K562 (cell line): Measurements from ENCODE around the gene MT1HL1. TPM values are rescaled to one million over a fixed set of nuclear protein-coding genes. Genes with fewer than 3 reads are reported as not detected.

ENCODE experiments used
- ATAC-seq: fragments of 200-7000 bp; cut with Tn5 transposase; 3 replicates; pipeline ENCODE4 v1.9.1; 2020; ENCODE audit warnings: moderate library complexity
- BruUV-seq: library from RNA; stranded (reverse); fragments of 400-500 nt; replicated peaks from 2 replicates; lab custom pipeline; 2021; lab: Mats Ljungman, UMichigan
- CTCF ChIA-PET: fragments of 300-600 bp; formaldehyde crosslinking; extraction: SDS; loops from one replicate; lab custom pipeline; 2021; ENCODE audit warnings: low intra/inter-chr PET ratio; lab: Yijun Ruan, JAX
- POLR2A ChIA-PET: fragments of 300-600, 350-650 bp; sonication (Branson Sonifier 250); formaldehyde crosslinking; extraction: SDS; loops from one replicate; lab custom pipeline; 2021; ENCODE audit warnings: antibody characterized with exemption, inconsistent platforms; lab: Yijun Ruan, JAX
- DNase-seq, 4 experiments: peaks; one replicate each; pipeline versions ENCODE4 v3.0.0 to v3.0.0-alpha.2; 2011 to 2018; ENCODE audit warnings: low spot score in 3 of 4, mixed read lengths in 3 of 4; ENCODE audit errors: extremely low read depth in 1 of 4
- FAIRE-seq: peaks from 2 replicates; lab custom pipeline; 2011; peaks lifted over from hg19 to GRCh38; lab: Jason Lieb, UNC
- H2AFZ ChIP-seq: 2 replicates; pipeline ENCODE4 v1.6.0; 2011; ENCODE audit warnings: low read depth, low read length, control low read depth, inconsistent platforms
- H3K27ac ChIP-seq: fragments of 200-600 bp; 3 replicates; pipeline ENCODE4 v1.8.0; 2011; ENCODE audit warnings: low read depth, mild to moderate bottlenecking, control low read depth, inconsistent platforms, low read length, moderate library complexity, mixed read lengths; ENCODE audit errors: extremely low read depth
- H3K27me3 ChIP-seq, 2 experiments: fragments of 300-600 bp in 1 of 2; 2 replicates in 1 of 2; 3 replicates in 1 of 2; pipeline versions ENCODE4 v1.6.0 to v1.8.0; 2011; ENCODE audit warnings: inconsistent platforms in 2 of 2, low read length in 2 of 2, mild to moderate bottlenecking in 1 of 2, mixed read lengths in 1 of 2, moderate library complexity in 1 of 2; ENCODE audit not compliant: control insufficient read depth in 2 of 2, insufficient read depth in 2 of 2
- H3K36me3 ChIP-seq: fragments of 300-600 bp; 3 replicates; pipeline ENCODE4 v1.8.0; 2011; ENCODE audit warnings: mild to moderate bottlenecking, low read length, inconsistent platforms; ENCODE audit not compliant: control insufficient read depth, insufficient read depth
- H3K4me1 ChIP-seq, 2 experiments: fragments of 200-600 bp in 1 of 2; replicated peaks in 1 of 2; 2 replicates in 1 of 2; 3 replicates in 1 of 2; pipeline versions ENCODE4 v1.5.1 to v1.8.0; 2011; ENCODE audit warnings: inconsistent platforms in 2 of 2, low read length in 2 of 2, mild to moderate bottlenecking in 1 of 2, mixed read lengths in 1 of 2, moderate library complexity in 1 of 2; ENCODE audit not compliant: control insufficient read depth in 2 of 2, insufficient read depth in 2 of 2
- H3K4me2 ChIP-seq: 2 replicates; pipeline ENCODE4 v1.6.1; 2011; ENCODE audit warnings: low read length, control low read depth, inconsistent platforms, mixed read lengths; ENCODE audit not compliant: insufficient read depth
- H3K4me3 ChIP-seq: fragments of 200-600 bp; sonication (generic), shearing (Covaris generic); 2 replicates; pipeline ENCODE4 v1.5.1; 2016; ENCODE audit warnings: control low read depth, inconsistent platforms
- H3K79me2 ChIP-seq: fragments of 200-600 bp; 3 replicates; pipeline ENCODE4 v1.8.0; 2011; ENCODE audit warnings: low read length, inconsistent platforms; ENCODE audit not compliant: control insufficient read depth, insufficient read depth
- H3K9ac ChIP-seq, 2 experiments: 2 replicates each; pipeline versions ENCODE4 v1.6.0 to v1.6.1; 2011; ENCODE audit warnings: low read depth in 2 of 2, low read length in 2 of 2, control low read depth in 1 of 2, inconsistent platforms in 1 of 2, mild to moderate bottlenecking in 1 of 2, mixed read lengths in 1 of 2; ENCODE audit not compliant: insufficient read depth in 1 of 2
- H3K9me1 ChIP-seq: one replicate; pipeline ENCODE4 v1.6.0; 2011; ENCODE audit warnings: inconsistent platforms, mild to moderate bottlenecking, low read length, moderate library complexity; ENCODE audit not compliant: control insufficient read depth, insufficient read depth
- H3K9me3 ChIP-seq: replicated peaks from 2 replicates; pipeline ENCODE4 v1.5.1; 2011; ENCODE audit warnings: low read depth, low read length, inconsistent platforms; ENCODE audit not compliant: control insufficient read depth, insufficient read depth
- H4K20me1 ChIP-seq: replicated peaks from 2 replicates; pipeline ENCODE4 v1.6.1; 2011; ENCODE audit warnings: low read length, inconsistent platforms, mixed read lengths; ENCODE audit not compliant: control insufficient read depth, insufficient read depth
- DACH1 ChIP-seq: fragments of 450-650 bp; IDR thresholded peaks from 2 replicates; pipeline ENCODE4 v1.6.1; 2018; ENCODE audit not compliant: partially characterized antibody
- ETV1 ChIP-seq: fragments of 450-650 bp; conservative IDR thresholded peaks from 2 replicates; pipeline ENCODE4 v1.6.1; 2016; ENCODE audit warnings: missing genetic modification characterization, control low read depth, low read depth, missing compliant biosample characterization
- HDAC1 ChIP-seq, 2 experiments: fragments of 450-650 bp; IDR thresholded peaks; 2 replicates each; pipeline ENCODE4 v1.6.1; 2016 to 2017; ENCODE audit warnings: inconsistent platforms in 1 of 2, mild to moderate bottlenecking in 1 of 2, moderate library complexity in 1 of 2
- RUNX1 ChIP-seq: sonication (generic); IDR thresholded peaks from 2 replicates; pipeline ENCODE4 v1.6.1; 2016; ENCODE audit warnings: antibody characterized with exemption, low read depth
- WGBS: fragments of 100-300 bp; shearing (Covaris generic); methylation state at CpG from one replicate; pipeline ENCODE4 v1.1.6; 2016; ENCODE audit warnings: low coverage, mixed read lengths; ENCODE audit not compliant: insufficient coverage; ENCODE audit errors: missing lambda C conversion rate; 5-methylcytosine and 5-hydroxymethylcytosine counted together
- in situ Hi-C: fragments of 300-500 bp; cut with MboI; formaldehyde crosslinking; loops from 4 replicates; pipeline ENCODE4 v1.15.0; 2018; ENCODE audit warnings: inconsistent platforms, mixed read lengths
- intact Hi-C: fragments of 100-400 bp; cut with micrococcal nuclease; formaldehyde crosslinking; loops from 2 replicates; pipeline ENCODE4 v1.14.2; 2022
- polyA plus RNA-seq, 8 experiments: library from polyadenylated mRNA; depleted of rRNA in 4 of 8; stranded (reverse) in 5 of 8; unstranded in 3 of 8; fragments of >200 nt; fragmentation: Nextera tagmentation in 2 of 8; fragmentation: Illumina TruSeq in 1 of 8; extraction: Ambion mirVana in 2 of 8; extraction: Trizol in 1 of 8; gene quantifications; 2 replicates each; pipeline versions ENCODE4 v1.2.1 to v1.2.3, GENCODE V29; 2011 to 2014; ENCODE audit warnings: inconsistent platforms in 1 of 8, missing spikeins in 1 of 8
- total RNA-seq, 7 experiments: library from RNA; depleted of rRNA in 6 of 7; stranded (reverse); fragments of >200 nt in 6 of 7; fragmentation: Illumina TruSeq in 2 of 7; extraction: Trizol in 2 of 7; gene quantifications; 2 replicates each; pipeline versions ENCODE4 v1.2.1 to v1.2.3, GENCODE V29; 2011 to 2021; ENCODE audit warnings: low replicate concordance in 1 of 7
- TF ChIP-seq, protein P1 (sequence below): fragments of 450-650 bp; formaldehyde crosslinking; IDR thresholded peaks from 2 replicates; pipeline ENCODE4 v1.4.0; 2020; ENCODE audit warnings: mild to moderate bottlenecking, mixed read lengths

Gene MT1HL1
- total and polyA plus RNA-seq, 9 of the 15 experiments (the other 6 are each of a cell fraction or from before 2014, with no cell fraction given) = not detected

DNA sequence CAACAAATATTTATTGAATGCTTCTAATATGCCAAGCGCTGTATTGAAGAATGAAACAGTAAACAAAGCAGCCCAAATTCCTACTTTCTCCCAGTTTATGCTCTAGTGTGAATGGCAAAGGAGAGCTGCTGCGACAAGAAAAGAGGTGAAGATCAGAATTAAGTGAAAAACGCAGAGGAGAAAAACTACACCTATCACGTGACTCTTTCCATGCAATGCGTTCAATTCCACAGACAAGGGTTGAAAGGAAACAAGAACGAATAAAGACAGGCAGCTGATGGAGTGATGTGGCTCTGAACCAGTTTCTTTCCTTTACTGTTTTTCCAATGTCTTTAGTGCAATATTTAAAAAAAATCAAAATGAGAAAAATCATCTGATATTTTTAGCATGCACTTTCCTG is 23.6 kb downstream of the MT1HL1 start (continued):
- TF ChIP-seq, protein P1, sequence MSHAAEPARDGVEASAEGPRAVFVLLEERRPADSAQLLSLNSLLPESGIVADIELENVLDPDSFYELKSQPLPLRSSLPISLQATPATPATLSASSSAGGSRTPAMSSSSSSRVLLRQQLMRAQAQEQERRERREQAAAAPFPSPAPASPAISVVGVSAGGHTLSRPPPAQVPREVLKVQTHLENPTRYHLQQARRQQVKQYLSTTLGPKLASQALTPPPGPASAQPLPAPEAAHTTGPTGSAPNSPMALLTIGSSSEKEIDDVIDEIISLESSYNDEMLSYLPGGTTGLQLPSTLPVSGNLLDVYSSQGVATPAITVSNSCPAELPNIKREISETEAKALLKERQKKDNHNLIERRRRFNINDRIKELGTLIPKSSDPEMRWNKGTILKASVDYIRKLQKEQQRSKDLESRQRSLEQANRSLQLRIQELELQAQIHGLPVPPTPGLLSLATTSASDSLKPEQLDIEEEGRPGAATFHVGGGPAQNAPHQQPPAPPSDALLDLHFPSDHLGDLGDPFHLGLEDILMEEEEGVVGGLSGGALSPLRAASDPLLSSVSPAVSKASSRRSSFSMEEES (CRISPR knock-in tag) = peak; percentile 93
- no peak for TF ChIP-seq ETV1 (tag)
- TF ChIP-seq RUNX1 = no peak

DNA sequence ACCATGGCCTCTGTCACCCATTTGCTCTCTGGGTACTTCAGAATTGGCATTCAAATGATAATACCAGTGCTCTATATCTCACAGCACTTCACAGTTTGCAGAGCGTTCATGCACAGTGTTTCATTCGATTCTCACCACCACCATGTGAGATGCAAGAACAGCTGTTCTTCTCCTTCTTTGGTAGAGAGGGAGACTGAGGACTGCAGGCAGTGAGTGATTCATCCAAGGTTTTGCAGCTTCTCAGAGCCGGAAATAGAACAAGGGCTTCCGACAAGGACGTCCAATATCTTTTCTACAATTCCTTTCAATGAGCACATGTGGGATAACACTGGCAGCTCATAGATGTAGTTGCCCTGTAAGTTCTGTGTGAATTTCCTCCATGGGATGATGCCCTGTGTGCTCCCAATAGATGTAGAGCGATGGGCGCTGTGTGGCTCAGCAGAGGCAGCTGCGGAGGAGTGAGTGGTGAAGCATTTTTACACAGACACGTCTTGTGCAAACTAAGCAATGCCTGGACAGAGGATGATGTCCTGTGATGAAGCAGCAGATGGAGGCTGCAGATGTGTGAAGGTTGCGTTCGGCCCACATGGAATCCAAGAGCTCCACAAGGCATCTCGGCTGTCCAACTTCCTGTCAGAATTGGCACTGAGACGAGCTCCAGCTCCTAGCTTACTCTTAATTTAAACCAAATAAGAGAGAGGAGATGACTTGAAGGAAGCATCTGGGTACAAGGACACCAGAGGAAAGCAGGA is 24.9 kb downstream of the MT1HL1 start:
- H3K27ac ChIP-seq = no peak overlapping the region
- no peaks in the 10 kb centered on the region for H4K20me1 ChIP-seq
- in situ Hi-C loops (no loop called here), intact Hi-C loops (no loop called here)
- no peaks in the 10 kb centered on the region for H3K9me3 ChIP-seq
- H3K9ac ChIP-seq = no peak overlapping the region
- no peaks in the 10 kb centered on the region for H3K79me2 ChIP-seq
- 2% methylated on average over 13 of the region's 13 CpGs for WGBS
- TF ChIP-seq HDAC1 (IDR thresholded peaks at IDR 0.05) (no peak), DACH1 (peak; percentile 11)
- ATAC-seq (no peak), DNase-seq (no peak), FAIRE-seq (no peak)
- CTCF ChIA-PET = no interaction called here
- no peaks in the 10 kb centered on the region for H3K9me1 ChIP-seq
- no peak overlapping the region for H2AFZ ChIP-seq
- H3K4me2 ChIP-seq = no peak overlapping the region
- H3K4me1 ChIP-seq = no peaks in the 10 kb centered on the region
- no TSS peak for BruUV-seq
- peaks cover 24 to 40% of the 10 kb centered on the region in 2 experiments for H3K27me3 ChIP-seq
- POLR2A ChIA-PET = interaction anchor here (0.7 to 1.2 kb wide), 4 partner anchors 13 to 363 kb away, joined by 3 read pairs; no protein-coding TSS in a partner anchor
- H3K36me3 ChIP-seq = no peaks in the 10 kb centered on the region
- no peak overlapping the region for H3K4me3 ChIP-seq
